Urothelium cell line (cell line): Measurements from ENCODE around the gene ARL4D.
"Not testable (repeated sequence)": the region's sequence is repeated elsewhere in the genome, so short reads cannot be mapped to it uniquely, and the experiment has no call there.

ENCODE experiments used
- DNase-seq: peaks from one replicate; pipeline ENCODE4 v3.0.0; 2011; ENCODE audit warnings: low spot score, mixed read lengths
- FAIRE-seq: peaks from 2 replicates; lab custom pipeline; 2011; peaks lifted over from hg19 to GRCh38; lab: Jason Lieb, UNC

ARL4D gene

GRCh38 chr17:43393944-43394482 lies 4.8 kb upstream of the ARL4D start:
- DNase-seq (peak; percentile 82), FAIRE-seq (no peak)

GRCh38 chr17:43394696-43395095 lies 4.1 kb upstream of the ARL4D start:
- not testable (repeated sequence) for DNase-seq, FAIRE-seq

GRCh38 chr17:43395165-43395564 lies 3.6 kb upstream of the ARL4D start:
- no peak for FAIRE-seq
- no peak for DNase-seq

- DNase-seq: no peak
- FAIRE-seq: no peak
These were observed 2.2 kb upstream of the ARL4D start for GRCh38 chr17:43396491-43397060.

- no peak for DNase-seq
These were observed 1.1 kb downstream of the ARL4D start for GRCh38 chr17:43399839-43400328.

GRCh38 chr17:43400943-43401717 lies 2.3 kb downstream of the ARL4D start:
- FAIRE-seq (no peak), DNase-seq (peak; percentile 53)

More at GRCh38 chr17:43399839-43400328, 1.1 kb downstream of the ARL4D start:
- FAIRE-seq: no peak

- FAIRE-seq: no peak
These were observed 3.3 kb downstream of the ARL4D start for GRCh38 chr17:43402078-43402477.

GRCh38 chr17:43402567-43402966 lies 3.8 kb downstream of the ARL4D start:
- DNase-seq (no peak), FAIRE-seq (no peak)

More at GRCh38 chr17:43402078-43402477, 3.3 kb downstream of the ARL4D start:
- no peak for DNase-seq

GRCh38 chr17:43403846-43404245 lies 5.1 kb downstream of the ARL4D start:
- no peak for DNase-seq
- no peak for FAIRE-seq

GRCh38 chr17:43405861-43406260 lies 7.1 kb downstream of the ARL4D start:
- no peak for DNase-seq
- FAIRE-seq: no peak

- FAIRE-seq: no peak
- DNase-seq: peak; percentile 28
These were observed 8.2 kb downstream of the ARL4D start for GRCh38 chr17:43406676-43407645.

- DNase-seq (no peak), FAIRE-seq (no peak)
These were observed 10.3 kb downstream of the ARL4D start for GRCh38 chr17:43409131-43409530.

GRCh38 chr17:43410557-43411368 lies 12.0 kb downstream of the ARL4D start:
- no peak for DNase-seq
- no peak for FAIRE-seq

GRCh38 chr17:43411369-43411677 lies 12.5 kb downstream of the ARL4D start:
- FAIRE-seq (no peak), DNase-seq (no peak)

- DNase-seq (no peak), FAIRE-seq (no peak)
These were observed 13.0 kb downstream of the ARL4D start for GRCh38 chr17:43411749-43412148.

- no peak for FAIRE-seq
- no peak for DNase-seq
These were observed 13.4 kb downstream of the ARL4D start for GRCh38 chr17:43412166-43412565.

- peak; percentile 48 for DNase-seq
- FAIRE-seq: peak; percentile 5
These were observed 18.5 kb downstream of the ARL4D start for GRCh38 chr17:43416998-43417890.

- FAIRE-seq: peak; percentile 56
- peak; percentile 94 for DNase-seq
These were observed 19.9 kb downstream of the ARL4D start for GRCh38 chr17:43418441-43419374.
